ENCODE results near the gene DNAJB6.

DNAJB6 gene

DNA sequence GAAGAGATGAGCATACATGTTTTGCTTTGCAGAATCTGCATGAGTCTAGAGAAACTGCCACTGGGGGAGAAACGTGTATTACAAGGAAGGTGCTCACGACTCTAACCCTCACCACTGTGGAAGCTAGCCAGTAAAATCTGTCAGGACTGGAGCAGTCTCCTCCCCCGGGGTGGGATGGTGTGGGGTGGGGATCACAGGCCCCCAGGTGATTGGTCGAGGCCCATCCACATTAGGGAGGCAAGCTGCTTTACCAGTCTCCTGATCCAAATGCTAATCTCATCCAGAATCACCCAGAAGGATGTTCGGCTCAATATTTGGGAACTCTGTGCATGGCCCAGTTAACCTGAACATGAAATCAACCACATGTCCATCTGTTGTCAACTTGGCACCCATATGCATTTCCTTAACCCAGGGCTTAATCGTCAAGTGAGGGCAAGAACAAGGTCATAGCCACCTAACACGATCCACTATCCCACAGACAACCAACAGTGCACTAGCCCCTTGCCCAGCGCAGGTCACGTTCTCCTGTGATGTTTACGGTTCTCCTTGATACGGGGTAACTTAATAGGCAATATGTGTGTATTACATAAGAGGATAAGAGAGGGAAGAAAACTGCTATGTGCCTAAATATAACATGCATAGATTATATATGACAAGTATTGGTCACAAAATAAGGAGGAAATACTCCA is 40.8 kb downstream of the DNAJB6 start:
- peaks cover 83% of the 10 kb centered on the region for H3K36me3 Mint-ChIP-seq (ENCODE audit: low read depth)
- TF ChIP-seq, protein P1, sequence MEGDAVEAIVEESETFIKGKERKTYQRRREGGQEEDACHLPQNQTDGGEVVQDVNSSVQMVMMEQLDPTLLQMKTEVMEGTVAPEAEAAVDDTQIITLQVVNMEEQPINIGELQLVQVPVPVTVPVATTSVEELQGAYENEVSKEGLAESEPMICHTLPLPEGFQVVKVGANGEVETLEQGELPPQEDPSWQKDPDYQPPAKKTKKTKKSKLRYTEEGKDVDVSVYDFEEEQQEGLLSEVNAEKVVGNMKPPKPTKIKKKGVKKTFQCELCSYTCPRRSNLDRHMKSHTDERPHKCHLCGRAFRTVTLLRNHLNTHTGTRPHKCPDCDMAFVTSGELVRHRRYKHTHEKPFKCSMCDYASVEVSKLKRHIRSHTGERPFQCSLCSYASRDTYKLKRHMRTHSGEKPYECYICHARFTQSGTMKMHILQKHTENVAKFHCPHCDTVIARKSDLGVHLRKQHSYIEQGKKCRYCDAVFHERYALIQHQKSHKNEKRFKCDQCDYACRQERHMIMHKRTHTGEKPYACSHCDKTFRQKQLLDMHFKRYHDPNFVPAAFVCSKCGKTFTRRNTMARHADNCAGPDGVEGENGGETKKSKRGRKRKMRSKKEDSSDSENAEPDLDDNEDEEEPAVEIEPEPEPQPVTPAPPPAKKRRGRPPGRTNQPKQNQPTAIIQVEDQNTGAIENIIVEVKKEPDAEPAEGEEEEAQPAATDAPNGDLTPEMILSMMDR (IDR thresholded peaks at IDR 0.05; ENCODE audit: unreplicated experiment in 3 of 3): no peak
- H3K27me3 Mint-ChIP-seq (ENCODE audit: low read depth): no peaks in the 10 kb centered on the region
- H3K9me3 Mint-ChIP-seq: no peaks in the 10 kb centered on the region
- H3K4me1 Mint-ChIP-seq: peaks cover 5% of the 10 kb centered on the region
- no peak overlapping the region for H3K4me3 Mint-ChIP-seq
- no peak overlapping the region for H3K27ac Mint-ChIP-seq

DNA sequence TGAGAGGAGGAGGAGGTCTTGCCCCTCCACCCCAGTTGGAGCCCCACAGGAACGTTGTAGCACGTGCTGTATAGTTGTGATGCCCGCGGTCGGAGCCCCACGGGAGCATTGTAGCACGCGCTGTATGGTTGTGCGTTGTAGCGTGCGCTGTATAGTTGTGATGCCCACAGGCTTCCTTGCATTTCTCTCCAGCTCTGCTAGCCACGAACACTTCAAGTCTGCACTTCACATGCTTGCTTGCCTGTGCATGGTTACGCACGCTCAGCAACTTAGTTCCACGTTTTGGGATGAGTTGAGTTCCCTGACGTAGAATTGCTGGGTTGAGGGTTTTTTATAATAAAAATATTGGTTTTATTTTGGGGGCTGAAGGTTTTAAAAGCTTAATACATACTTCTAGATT is 41.6 kb downstream of the DNAJB6 start:
- H3K36me3 Mint-ChIP-seq (ENCODE audit: low read depth): peaks cover 83% of the 10 kb centered on the region
- H3K27ac Mint-ChIP-seq: no peak overlapping the region
- H3K4me3 Mint-ChIP-seq: no peak overlapping the region
- no peaks in the 10 kb centered on the region for H3K27me3 Mint-ChIP-seq (ENCODE audit: low read depth)
- H3K9me3 Mint-ChIP-seq: no peaks in the 10 kb centered on the region
- H3K4me1 Mint-ChIP-seq: peaks cover 5% of the 10 kb centered on the region
- TF ChIP-seq, protein P1 (IDR thresholded peaks at IDR 0.05; ENCODE audit: unreplicated experiment in 3 of 3): no peak

DNA sequence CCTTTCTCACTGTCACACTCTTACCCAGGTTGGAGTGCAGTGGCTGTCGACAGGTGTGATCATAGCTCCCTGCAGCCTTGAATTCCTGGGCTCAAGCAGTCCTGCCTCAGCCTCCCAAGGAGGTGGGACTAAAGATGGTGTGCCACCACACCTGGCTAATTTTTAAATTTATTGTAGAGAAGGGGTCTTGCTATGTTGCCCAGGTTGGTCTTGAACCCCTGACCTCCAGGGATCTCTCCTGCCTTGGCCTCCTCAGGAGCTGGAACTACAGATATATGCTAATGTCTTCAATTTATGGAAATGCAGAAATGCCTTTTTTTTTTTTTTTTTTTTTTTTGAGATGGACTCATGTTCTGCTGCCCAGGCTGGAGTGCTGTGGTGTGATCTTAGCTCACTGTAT is 42.7 kb downstream of the DNAJB6 start:
- Mint-ChIP-seq H3K36me3 (ENCODE audit: low read depth) (peaks cover 84% of the 10 kb centered on the region), H3K27me3 (ENCODE audit: low read depth) (no peaks in the 10 kb centered on the region), H3K27ac (no peak overlapping the region), H3K9me3 (no peaks in the 10 kb centered on the region), H3K4me1 (peaks cover 5% of the 10 kb centered on the region), H3K4me3 (no peak overlapping the region)
- TF ChIP-seq, protein P1 (IDR thresholded peaks at IDR 0.05; ENCODE audit: unreplicated experiment in 3 of 3): no peak

DNA sequence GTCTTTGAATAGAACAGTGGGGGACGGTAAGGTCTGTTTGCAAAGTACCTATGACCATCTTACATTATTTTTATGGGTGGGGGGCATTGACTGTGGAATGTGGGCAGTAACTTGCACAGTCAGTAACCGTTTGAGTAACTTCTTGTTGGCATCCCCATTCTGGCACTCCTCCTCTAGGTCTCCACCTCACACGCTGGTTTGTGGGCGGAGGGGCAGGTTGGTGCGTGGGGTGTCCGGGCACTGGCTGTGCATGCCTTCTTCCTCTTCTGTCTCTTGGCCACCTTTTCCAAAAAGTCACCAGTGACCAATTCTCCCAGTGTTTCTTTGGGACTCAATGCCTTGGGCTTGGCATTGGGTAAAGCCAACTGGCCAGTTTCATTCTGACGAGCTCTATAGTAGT is 43.6 kb downstream of the DNAJB6 start:
- TF ChIP-seq, protein P1 (IDR thresholded peaks at IDR 0.05; ENCODE audit: unreplicated experiment in 3 of 3): no peak
- H3K4me1 Mint-ChIP-seq: peaks cover 5% of the 10 kb centered on the region

DNA sequence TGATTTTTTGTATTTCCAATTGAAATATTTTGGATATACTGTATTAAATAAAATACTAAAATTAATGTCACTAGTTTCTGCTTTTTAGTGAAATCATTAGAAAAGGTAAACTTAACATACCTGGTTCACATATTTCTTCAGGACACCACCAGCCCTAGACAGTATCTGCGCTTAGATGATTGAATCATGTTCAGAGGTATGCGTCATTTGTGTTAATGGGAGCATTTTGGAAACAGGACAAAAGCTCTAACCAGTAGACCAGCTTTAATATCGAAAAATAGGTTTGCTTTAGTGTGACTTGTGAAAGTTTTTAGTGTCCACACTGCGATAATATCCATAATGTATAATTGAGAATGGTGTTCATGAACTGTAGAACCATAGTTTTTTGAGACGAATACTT is 47.1 kb downstream of the DNAJB6 start:
- H3K9me3 Mint-ChIP-seq: no peaks in the 10 kb centered on the region
- no peak overlapping the region for H3K27ac Mint-ChIP-seq
- peaks cover 5% of the 10 kb centered on the region for H3K4me1 Mint-ChIP-seq
- H3K4me3 Mint-ChIP-seq: no peak overlapping the region
- H3K36me3 Mint-ChIP-seq (ENCODE audit: low read depth): peaks cover 72% of the 10 kb centered on the region
- H3K27me3 Mint-ChIP-seq (ENCODE audit: low read depth): no peaks in the 10 kb centered on the region
- TF ChIP-seq, protein P1 (IDR thresholded peaks at IDR 0.05; ENCODE audit: unreplicated experiment in 3 of 3): no peak

More for the DNA sequence above, 43.6 kb downstream of the DNAJB6 start:
- H3K9me3 Mint-ChIP-seq: no peaks in the 10 kb centered on the region
- H3K27me3 Mint-ChIP-seq (ENCODE audit: low read depth): no peaks in the 10 kb centered on the region
- peaks cover 83% of the 10 kb centered on the region for H3K36me3 Mint-ChIP-seq (ENCODE audit: low read depth)
- H3K4me3 Mint-ChIP-seq: no peak overlapping the region
- H3K27ac Mint-ChIP-seq: no peak overlapping the region

DNA sequence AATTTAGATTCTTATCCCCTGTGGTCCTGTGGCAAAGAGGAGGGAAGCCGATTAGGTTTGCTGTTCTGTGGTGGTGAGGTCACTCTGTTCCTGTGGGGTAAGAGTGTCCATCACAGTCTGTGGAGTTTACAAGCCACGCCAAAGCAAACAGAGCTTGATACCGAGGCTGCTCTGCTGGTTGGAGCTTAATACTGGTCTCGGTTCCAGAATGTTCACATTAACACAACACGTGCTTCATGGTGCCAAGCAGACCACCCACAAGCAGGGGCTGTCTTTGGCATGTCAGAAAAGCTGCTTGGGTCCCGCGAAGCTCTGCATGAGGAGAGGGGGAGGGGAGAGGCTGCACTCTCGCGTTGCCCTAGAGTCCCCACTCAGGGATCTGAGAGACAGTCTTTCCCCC is 47.5 kb downstream of the DNAJB6 start:
- Mint-ChIP-seq H3K27ac (no peak overlapping the region), H3K4me3 (no peak overlapping the region), H3K36me3 (ENCODE audit: low read depth) (peaks cover 72% of the 10 kb centered on the region), H3K9me3 (no peaks in the 10 kb centered on the region), H3K27me3 (ENCODE audit: low read depth) (no peaks in the 10 kb centered on the region), H3K4me1 (peaks cover 5% of the 10 kb centered on the region)
- TF ChIP-seq, protein P1 (IDR thresholded peaks at IDR 0.05; ENCODE audit: unreplicated experiment in 3 of 3): no peak

Data from nephron (organoid).